Tibial nerve (tissue), 4 donors: ENCODE data around the gene HTR3D. TPM values are rescaled to one million over a fixed set of nuclear protein-coding genes. Genes with fewer than 3 reads are reported as not detected.
"Not testable (repeated sequence)": the region's sequence is repeated elsewhere in the genome, so short reads cannot be mapped to it uniquely, and the experiment has no call there.

ENCODE experiments used
- DNase-seq, 2 donors: peaks; one replicate each; pipeline ENCODE4 v3.0.0-alpha.2; 2019; ENCODE audit warnings: low spot score in 2 of 2
- H3K27ac ChIP-seq, 4 donors: fragments of 200-600 bp; sonication (generic) in 3 of 4; one replicate each; pipeline ENCODE4 v1.5.1; 2017 to 2019; ENCODE audit warnings: mild to moderate bottlenecking in 1 of 4
- H3K27me3 ChIP-seq, 2 donors: fragments of 200-600 bp; sonication (generic) in 1 of 2; one replicate each; pipeline versions ENCODE4 v1.5.1 to v1.6.0; 2017 to 2019
- H3K36me3 ChIP-seq, 3 donors: fragments of 200-600 bp; sonication (generic); one replicate each; pipeline ENCODE4 v1.5.1; 2018 to 2019
- H3K4me1 ChIP-seq, 4 donors: fragments of 200-600 bp; sonication (generic) in 3 of 4; one replicate each; pipeline ENCODE4 v1.5.1; 2017 to 2019
- H3K4me3 ChIP-seq, 4 donors: fragments of 200-600 bp; sonication (generic) in 3 of 4; one replicate each; pipeline ENCODE4 v1.5.1; 2017 to 2019; ENCODE audit warnings: mild to moderate bottlenecking in 1 of 4, moderate library complexity in 1 of 4
- H3K9me3 ChIP-seq, 4 donors: fragments of 200-600 bp; sonication (generic) in 3 of 4; one replicate each; pipeline ENCODE4 v1.5.1; 2017 to 2019
- CTCF ChIP-seq, 5 experiments: fragments of 200-600 bp in 3 of 5; fragments of 450-650 bp in 2 of 5; sonication (generic) in 3 of 5; IDR thresholded peaks; one replicate each; pipeline ENCODE4 v1.5.1; 2016 to 2019; ENCODE audit warnings: antibody characterized with exemption in 5 of 5, mild to moderate bottlenecking in 3 of 5, moderate library complexity in 2 of 5
- EP300 ChIP-seq, 2 donors: sonication (generic); formaldehyde crosslinking; IDR thresholded peaks; one replicate each; pipeline ENCODE4 v1.6.1; 2017; ENCODE audit warnings: antibody characterized with exemption in 2 of 2, mild to moderate bottlenecking in 1 of 2
- POLR2A ChIP-seq, 2 donors: fragments of 450-650 bp; IDR thresholded peaks; one replicate each; pipeline ENCODE4 v1.6.1; 2017; ENCODE audit warnings: antibody characterized with exemption in 2 of 2, mild to moderate bottlenecking in 2 of 2, moderate library complexity in 2 of 2
- WGBS, 2 donors: methylation state at CpG; one replicate each; pipeline ENCODE4 v1.1.5; 2018; 5-methylcytosine and 5-hydroxymethylcytosine counted together
- total RNA-seq, 4 donors: library from RNA; depleted of rRNA; stranded (reverse); fragments of >200 nt; gene quantifications; one replicate each; pipeline ENCODE4 v1.1.0, GENCODE V29; 2016

Gene HTR3D
- total RNA-seq, 4 donors from 2014 or later = not detected

- Histone ChIP-seq H3K27me3 (no peaks in the 10 kb centered on the region), H3K4me1 (no peaks in the 10 kb centered on the region)
- no peak for TF ChIP-seq POLR2A (IDR thresholded peaks at IDR 0.05)
- no peak for TF ChIP-seq EP300 (IDR thresholded peaks at IDR 0.05)
- TF ChIP-seq CTCF (IDR thresholded peaks at IDR 0.05) = no peak
Observed at GRCh38 chr3:184062637-184063036, 31.1 kb downstream of the HTR3D start.

DNA sequence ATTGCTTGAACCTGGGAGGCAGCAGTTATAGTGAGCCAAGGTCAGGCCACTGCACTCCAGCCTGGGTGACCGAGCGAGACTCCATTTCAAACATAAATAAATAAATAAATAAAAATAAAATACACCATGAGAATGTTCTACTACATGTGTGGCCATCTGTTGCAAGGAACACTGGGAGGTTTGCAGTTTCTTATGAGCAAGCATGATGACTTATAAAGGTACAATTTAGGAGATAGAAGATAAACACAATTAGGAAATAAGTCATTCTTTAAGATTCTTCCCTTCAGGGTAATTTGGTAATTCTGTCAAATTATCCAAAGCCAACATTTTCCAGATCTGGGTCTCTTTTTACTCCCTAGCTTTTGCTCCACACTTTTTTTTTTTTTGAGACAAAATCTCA, 34.7 kb downstream of the HTR3D start:
- no peak overlapping the region for H3K27ac ChIP-seq
- TF ChIP-seq POLR2A (IDR thresholded peaks at IDR 0.05) (no peak), CTCF (IDR thresholded peaks at IDR 0.05) (no peak), EP300 (IDR thresholded peaks at IDR 0.05) (no peak)
- H3K9me3 ChIP-seq = no peaks in the 10 kb centered on the region
- 70 to 84% methylated on average over 2 of the region's 2 CpGs for WGBS, 2 donors
- no peak overlapping the region for H3K4me3 ChIP-seq
- no peaks in the 10 kb centered on the region for H3K27me3 ChIP-seq
- no peak for DNase-seq
- no peaks in the 10 kb centered on the region for H3K36me3 ChIP-seq
- H3K4me1 ChIP-seq = no peaks in the 10 kb centered on the region

More at GRCh38 chr3:184062637-184063036, 31.1 kb downstream of the HTR3D start:
- no peak overlapping the region for H3K4me3 ChIP-seq
- no peak for DNase-seq
- H3K36me3 ChIP-seq = no peaks in the 10 kb centered on the region
- no peak overlapping the region for H3K27ac ChIP-seq
- no peaks in the 10 kb centered on the region for H3K9me3 ChIP-seq

- WGBS, 2 donors = 73% methylated on average over 6 of the region's 6 CpGs
- Histone ChIP-seq H3K4me1 (no peaks in the 10 kb centered on the region), H3K27ac (no peak overlapping the region), H3K4me3 (no peak overlapping the region), H3K27me3 (no peaks in the 10 kb centered on the region), H3K9me3 (no peaks in the 10 kb centered on the region), H3K36me3 (no peaks in the 10 kb centered on the region)
- TF ChIP-seq POLR2A (IDR thresholded peaks at IDR 0.05) = no peak
- TF ChIP-seq CTCF (IDR thresholded peaks at IDR 0.05) = no peak
- no peak for TF ChIP-seq EP300 (IDR thresholded peaks at IDR 0.05)
- no peak for DNase-seq
Observed at GRCh38 chr3:184067573-184068055, 36.1 kb downstream of the HTR3D start.

DNA sequence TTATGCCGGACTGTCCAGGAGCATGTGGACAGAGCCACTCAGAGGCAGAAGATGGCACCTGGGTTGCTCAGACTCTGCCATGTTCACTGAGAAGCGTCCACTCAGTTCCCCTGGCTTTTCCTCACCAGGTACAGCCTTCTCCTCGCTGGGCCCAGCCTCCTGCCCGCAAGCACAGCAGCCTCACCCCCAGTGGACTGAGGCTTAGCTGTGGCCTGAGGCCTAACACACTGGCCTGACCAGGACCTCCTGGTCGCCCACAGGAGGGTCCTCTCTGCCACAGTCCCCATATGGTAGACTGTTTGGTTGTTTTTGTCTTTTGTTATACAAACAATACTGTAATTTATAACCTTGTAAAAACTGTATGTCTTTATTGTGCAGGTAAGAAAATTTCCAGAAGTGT, 36.8 kb downstream of the HTR3D start:
- WGBS, 2 donors = 93 to 95% methylated on average over 5 of the region's 5 CpGs
- no peak for TF ChIP-seq POLR2A (IDR thresholded peaks at IDR 0.05)
- TF ChIP-seq EP300 (IDR thresholded peaks at IDR 0.05) = no peak
- no peak for TF ChIP-seq CTCF (IDR thresholded peaks at IDR 0.05)
- Histone ChIP-seq H3K27ac (no peak overlapping the region), H3K36me3 (no peaks in the 10 kb centered on the region), H3K4me1 (no peaks in the 10 kb centered on the region), H3K27me3 (no peaks in the 10 kb centered on the region), H3K4me3 (no peak overlapping the region), H3K9me3 (no peaks in the 10 kb centered on the region)
- no peak for DNase-seq

- not testable (repeated sequence) for H3K27me3 ChIP-seq, DNase-seq, H3K9me3 ChIP-seq, H3K4me3 ChIP-seq, H3K4me1 ChIP-seq, H3K36me3 ChIP-seq, H3K27ac ChIP-seq
- 86 to 89% methylated on average over 7 of the region's 7 CpGs for WGBS, 2 donors
Observed at GRCh38 chr3:184071142-184071541, 39.6 kb downstream of the HTR3D start.

DNA sequence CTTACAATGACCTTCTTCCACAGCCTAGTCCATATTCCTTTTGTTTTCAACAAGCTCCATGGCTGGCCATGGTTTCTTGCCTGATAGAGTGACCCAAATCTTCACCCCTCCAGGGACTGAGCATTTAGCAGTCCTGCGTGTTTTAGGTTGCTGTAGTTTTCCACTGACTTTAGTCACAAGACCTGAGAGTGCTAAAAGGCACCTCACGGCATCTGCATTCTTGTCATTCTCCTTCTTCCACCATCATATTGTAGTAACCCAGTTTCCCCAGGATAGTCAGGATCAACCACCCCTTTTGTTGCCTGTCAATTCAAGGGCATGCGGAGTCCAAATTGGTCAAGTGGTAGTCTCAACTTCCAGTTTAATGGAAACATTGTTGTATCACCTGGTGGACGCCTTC, 42.1 kb downstream of the HTR3D start:
- no peak overlapping the region for H3K4me3 ChIP-seq
- H3K9me3 ChIP-seq = no peaks in the 10 kb centered on the region
- TF ChIP-seq POLR2A (IDR thresholded peaks at IDR 0.05) = no peak
- TF ChIP-seq EP300 (IDR thresholded peaks at IDR 0.05) = no peak
- TF ChIP-seq CTCF (IDR thresholded peaks at IDR 0.05) = no peak
- no peak overlapping the region for H3K27ac ChIP-seq
- no peaks in the 10 kb centered on the region for H3K36me3 ChIP-seq
- H3K4me1 ChIP-seq = no peaks in the 10 kb centered on the region
- 75 to 81% methylated on average over 4 of the region's 4 CpGs for WGBS, 2 donors
- no peaks in the 10 kb centered on the region for H3K27me3 ChIP-seq
- no peak for DNase-seq
